Astrocyte of the spinal cord (primary cell): ENCODE data around the gene PRPF19.

Experiments
- DNase-seq: peaks from one replicate; pipeline ENCODE4 v3.0.0; 2011; ENCODE audit warnings: low read depth, low spot score
- H3K4me3 ChIP-seq: 2 replicates; pipeline ENCODE4 v1.5.1; 2011; ENCODE audit warnings: low read depth, mild to moderate bottlenecking, low read length, moderate library complexity
- in situ Hi-C: cut with HindIII; loops from 2 replicates; pipeline ENCODE4 v1.10.0; 2017; ENCODE audit warnings: low sequenced_read_pairs
- TF ChIP-seq, protein P1 (sequence below): IDR thresholded peaks from 2 replicates; pipeline ENCODE4 v1.5.1; 2012; ENCODE audit warnings: low read depth, mild to moderate bottlenecking, low read length, inconsistent platforms

Gene PRPF19

GRCh38 chr11:60951606-60951903, 45.2 kb upstream of the PRPF19 start:
- no peak for DNase-seq
- H3K4me3 ChIP-seq: no peak overlapping the region
- TF ChIP-seq, protein P1, sequence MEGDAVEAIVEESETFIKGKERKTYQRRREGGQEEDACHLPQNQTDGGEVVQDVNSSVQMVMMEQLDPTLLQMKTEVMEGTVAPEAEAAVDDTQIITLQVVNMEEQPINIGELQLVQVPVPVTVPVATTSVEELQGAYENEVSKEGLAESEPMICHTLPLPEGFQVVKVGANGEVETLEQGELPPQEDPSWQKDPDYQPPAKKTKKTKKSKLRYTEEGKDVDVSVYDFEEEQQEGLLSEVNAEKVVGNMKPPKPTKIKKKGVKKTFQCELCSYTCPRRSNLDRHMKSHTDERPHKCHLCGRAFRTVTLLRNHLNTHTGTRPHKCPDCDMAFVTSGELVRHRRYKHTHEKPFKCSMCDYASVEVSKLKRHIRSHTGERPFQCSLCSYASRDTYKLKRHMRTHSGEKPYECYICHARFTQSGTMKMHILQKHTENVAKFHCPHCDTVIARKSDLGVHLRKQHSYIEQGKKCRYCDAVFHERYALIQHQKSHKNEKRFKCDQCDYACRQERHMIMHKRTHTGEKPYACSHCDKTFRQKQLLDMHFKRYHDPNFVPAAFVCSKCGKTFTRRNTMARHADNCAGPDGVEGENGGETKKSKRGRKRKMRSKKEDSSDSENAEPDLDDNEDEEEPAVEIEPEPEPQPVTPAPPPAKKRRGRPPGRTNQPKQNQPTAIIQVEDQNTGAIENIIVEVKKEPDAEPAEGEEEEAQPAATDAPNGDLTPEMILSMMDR: no peak
- in situ Hi-C loops: no loop called here

DNA sequence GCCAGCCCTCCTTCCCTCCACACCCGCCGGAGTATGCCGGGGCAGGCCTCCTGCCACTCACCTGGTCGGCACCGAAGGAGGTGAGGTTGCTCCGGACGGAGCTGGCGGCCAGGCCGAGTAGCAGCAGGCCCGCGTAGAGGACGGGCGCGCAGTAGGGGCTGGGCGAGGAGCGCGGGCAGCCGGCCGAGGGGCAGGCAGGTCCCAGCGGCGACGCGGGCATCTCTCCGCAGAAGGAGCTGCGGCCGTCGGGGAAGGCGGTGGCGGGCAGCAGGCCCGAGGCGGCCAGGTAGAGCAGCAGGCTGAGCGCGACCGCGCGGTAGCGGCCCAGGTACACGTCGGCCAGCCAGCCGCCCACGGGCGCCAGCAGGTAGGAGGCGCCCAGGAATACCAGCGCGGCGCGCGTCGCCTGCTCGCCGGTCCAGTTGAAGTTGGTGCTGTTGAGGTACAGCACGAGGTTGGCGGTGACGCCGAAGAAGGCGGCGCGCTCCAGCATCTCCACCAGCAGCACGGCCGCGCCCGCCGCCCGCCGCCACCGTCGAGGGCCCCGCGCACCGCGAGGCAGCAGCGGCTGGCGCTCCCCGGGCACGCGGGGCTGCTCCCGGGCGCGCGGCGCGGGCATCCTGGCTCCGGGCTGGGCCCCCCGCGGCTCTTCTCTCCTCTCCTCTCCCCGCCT, 44.7 kb upstream of the PRPF19 start:
- TF ChIP-seq, protein P1: no peak
- no peak for DNase-seq
- no peak overlapping the region for H3K4me3 ChIP-seq
- in situ Hi-C loops: no loop called here

GRCh38 chr11:60950024-60950423, 43.6 kb upstream of the PRPF19 start:
- TF ChIP-seq, protein P1: no peak
- no peak overlapping the region for H3K4me3 ChIP-seq
- in situ Hi-C loops: no loop called here
- DNase-seq: no peak

- in situ Hi-C loops: no loop called here
- DNase-seq: no peak
- H3K4me3 ChIP-seq: no peak overlapping the region
- TF ChIP-seq, protein P1: no peak
Observed at GRCh38 chr11:60948250-60948649, 41.9 kb upstream of the PRPF19 start.

DNA sequence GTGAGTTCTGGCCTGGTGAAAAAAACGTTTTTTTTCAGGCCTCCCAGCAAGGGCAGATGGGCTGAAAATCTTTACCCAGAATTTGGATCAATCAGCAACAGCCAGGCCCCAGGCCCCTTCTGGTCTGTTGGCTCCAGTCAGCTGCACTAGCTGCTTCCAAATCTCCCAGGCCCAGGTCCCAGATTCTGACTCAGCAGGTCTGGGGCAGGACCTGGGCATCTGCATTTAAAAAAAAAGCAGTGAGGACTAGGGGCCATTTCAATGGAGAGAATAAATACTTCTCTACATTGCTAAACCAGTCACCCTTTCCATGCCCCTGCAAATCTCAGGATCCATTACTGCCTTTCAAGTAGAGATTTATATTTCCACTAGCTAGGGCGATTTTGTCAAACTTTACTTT, 41.3 kb upstream of the PRPF19 start:
- in situ Hi-C loops: no loop called here
- H3K4me3 ChIP-seq: no peak overlapping the region
- DNase-seq: no peak
- TF ChIP-seq, protein P1: no peak

DNA sequence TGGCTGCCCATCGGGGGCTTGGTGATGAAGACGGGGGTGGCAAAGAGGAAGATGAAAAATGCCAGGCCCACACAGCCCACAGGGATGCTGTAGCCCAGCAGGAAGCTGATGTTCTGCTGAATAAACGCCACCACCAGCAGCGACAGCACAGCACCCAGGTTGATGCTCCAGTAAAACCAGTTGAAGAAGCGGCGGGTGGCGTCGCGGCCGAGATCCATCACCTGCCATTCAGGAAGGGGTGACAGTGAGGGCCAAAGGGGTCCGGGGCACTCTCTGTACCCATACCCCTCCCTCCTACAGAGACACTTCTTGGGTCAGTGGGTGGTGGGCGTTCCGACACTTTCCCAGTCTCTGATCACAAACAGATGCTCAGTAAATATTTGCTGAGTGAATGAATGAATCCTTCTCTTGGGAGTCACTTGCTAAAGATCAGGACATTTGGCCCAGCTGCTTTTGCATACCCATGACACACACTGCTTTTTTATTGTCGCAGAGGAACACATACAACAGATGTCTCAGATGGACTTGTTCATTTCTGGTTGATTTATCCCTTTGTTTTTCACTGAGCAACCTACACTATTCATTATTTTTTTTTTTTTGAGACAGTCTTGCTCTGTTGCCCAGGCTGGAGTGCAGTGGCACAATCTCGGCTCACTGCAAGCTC, 40.3 kb upstream of the PRPF19 start:
- no peak overlapping the region for H3K4me3 ChIP-seq
- in situ Hi-C loops: no loop called here
- TF ChIP-seq, protein P1: no peak
- DNase-seq: no peak
